Esophagus muscularis mucosa (tissue), 3 donors: ENCODE data around the gene IRF4.

ENCODE experiments used
- CTCF ChIP-seq, 3 experiments: fragments of 200-600 bp in 2 of 3; fragments of 450-650 bp in 1 of 3; sonication (generic) in 2 of 3; IDR thresholded peaks; one replicate each; pipeline ENCODE4 v1.5.1; 2017 to 2019; ENCODE audit warnings: antibody characterized with exemption in 3 of 3, mild to moderate bottlenecking in 2 of 3, moderate library complexity in 1 of 3
- POLR2A ChIP-seq: fragments of 450-650 bp; IDR thresholded peaks from one replicate; pipeline ENCODE4 v1.6.1; 2017; ENCODE audit warnings: antibody characterized with exemption, moderate library complexity, mild to moderate bottlenecking, low read depth
- POLR2AphosphoS5 ChIP-seq, 2 donors: sonication (generic); formaldehyde crosslinking; IDR thresholded peaks; one replicate each; pipeline ENCODE4 v1.6.1; 2017; ENCODE audit warnings: antibody characterized with exemption in 2 of 2

DNA sequence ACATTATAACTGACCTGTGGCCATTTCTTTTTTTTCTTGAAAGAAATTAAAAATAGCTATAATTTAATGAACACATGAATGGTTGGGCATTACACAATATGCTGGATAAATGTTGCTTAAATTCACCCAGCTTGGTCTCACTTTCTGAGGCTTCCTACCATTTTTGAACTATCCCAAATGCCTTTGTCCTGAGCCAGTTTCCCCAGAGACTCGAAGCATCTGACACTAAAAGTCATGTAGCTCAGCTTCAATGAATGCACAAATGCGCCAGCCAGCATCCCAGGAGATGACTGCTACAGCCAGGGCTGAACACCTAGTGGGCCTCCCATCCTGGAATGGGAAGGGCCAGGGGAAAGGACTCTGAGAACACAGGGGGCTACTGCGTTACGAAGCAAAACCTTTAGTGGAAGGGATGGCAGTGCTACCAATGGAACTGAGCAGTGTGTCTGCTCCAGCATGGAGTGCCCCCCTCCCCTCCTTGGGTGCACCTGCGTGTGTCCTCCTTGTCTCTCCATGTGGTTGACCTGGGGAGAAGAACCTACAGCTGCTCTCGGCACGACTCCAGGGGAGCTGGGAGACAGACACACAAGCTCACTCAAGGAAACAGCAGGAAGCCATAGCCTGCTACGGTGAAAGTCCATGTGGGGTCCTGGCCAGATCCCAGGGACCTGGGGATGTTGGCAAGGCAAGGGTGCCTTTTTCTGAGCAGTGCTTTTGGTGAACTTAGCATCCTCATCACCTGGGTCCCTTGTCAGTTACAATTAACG, 60.9 kb downstream of the IRF4 start:
- no peak for TF ChIP-seq CTCF (IDR thresholded peaks at IDR 0.05)
- TF ChIP-seq POLR2A, result no peak
- TF ChIP-seq POLR2AphosphoS5 (IDR thresholded peaks at IDR 0.05), result no peak
